HepG2 (cell line): ENCODE results near the gene ZNF189. TPM values are rescaled to one million over a fixed set of nuclear protein-coding genes. Genes with fewer than 3 reads are reported as not detected.
A peak's percentile ranks its signal among the peaks of the same experiment; 100 is the strongest.

Experiments used
- ARNTL ChIP-seq: sonication (generic); formaldehyde crosslinking; IDR thresholded peaks from 2 replicates; pipeline ENCODE4 v1.4.0; 2020; ENCODE audit warnings: mild to moderate bottlenecking, missing genetic modification reagents
- CCAR2 ChIP-seq: fragments of 200-400 bp; formaldehyde crosslinking; optimal IDR thresholded peaks from 2 replicates; pipeline ENCODE3; 2018; ENCODE audit warnings: low read depth, mild to moderate bottlenecking, low read length, moderate library complexity
- GZF1 ChIP-seq: sonication (generic); formaldehyde crosslinking; IDR thresholded peaks from 2 replicates; pipeline ENCODE4 v1.5.1; 2020; ENCODE audit warnings: mild to moderate bottlenecking, missing genetic modification reagents
- HDAC6 ChIP-seq: fragments of 200-600 bp; sonication (generic); IDR thresholded peaks from 2 replicates; pipeline ENCODE4 v1.7.0; 2017; ENCODE audit warnings: mild to moderate bottlenecking, antibody characterized with exemption, low read length, low read depth
- IKZF4 ChIP-seq: sonication (generic); formaldehyde crosslinking; IDR thresholded peaks from 2 replicates; pipeline ENCODE4 v1.5.1; 2020; ENCODE audit warnings: borderline replicate concordance, mild to moderate bottlenecking, low read depth, missing genetic modification reagents; ENCODE audit errors: not compliant biosample characterization
- MAFF ChIP-seq: IDR thresholded peaks from 2 replicates; pipeline ENCODE4 v1.6.1; 2011; ENCODE audit warnings: low read depth, low read length, improper control_type of control experiment
- MXD3 ChIP-seq: IDR thresholded peaks from 2 replicates; pipeline ENCODE4 v1.6.1; 2016; ENCODE audit warnings: mild to moderate bottlenecking, missing biosample characterization, missing genetic modification reagents
- MYC ChIP-seq: sonication (generic); formaldehyde crosslinking; IDR thresholded peaks from 2 replicates; pipeline ENCODE4 v1.9.0; 2021; ENCODE audit warnings: missing genetic modification reagents, borderline replicate concordance
- NR2C2 ChIP-seq: sonication (generic); formaldehyde crosslinking; IDR thresholded peaks from 2 replicates; pipeline ENCODE4 v1.4.0; 2020; ENCODE audit warnings: missing genetic modification reagents, mild to moderate bottlenecking, moderate library complexity, borderline replicate concordance
- PHF20 ChIP-seq: sonication (generic); formaldehyde crosslinking; IDR thresholded peaks from 2 replicates; pipeline ENCODE4 v1.5.0; 2020; ENCODE audit warnings: mild to moderate bottlenecking, missing genetic modification reagents
- REXO4 ChIP-seq: sonication (generic); formaldehyde crosslinking; IDR thresholded peaks from 2 replicates; pipeline ENCODE4 v1.8.0; 2022; ENCODE audit warnings: missing genetic modification reagents, mild to moderate bottlenecking, borderline replicate concordance
- ZNF234 ChIP-seq: sonication (generic); formaldehyde crosslinking; conservative IDR thresholded peaks from 2 replicates; pipeline ENCODE4 v1.5.1; 2020; ENCODE audit warnings: mild to moderate bottlenecking, missing genetic modification reagents
- ZNF292 ChIP-seq: sonication (generic); formaldehyde crosslinking; IDR thresholded peaks from 2 replicates; pipeline ENCODE4 v1.8.1; 2022; ENCODE audit warnings: mild to moderate bottlenecking, low read depth, missing genetic modification reagents, borderline replicate concordance
- ZSCAN9 ChIP-seq: IDR thresholded peaks from 2 replicates; pipeline ENCODE4 v1.6.1; 2016; ENCODE audit warnings: borderline replicate concordance
- polyA plus RNA-seq, 8 experiments: library from polyadenylated mRNA; depleted of rRNA in 3 of 8; stranded (reverse) in 7 of 8; unstranded in 1 of 8; fragments of >200 nt; fragmentation: Illumina TruSeq in 4 of 8; extraction: Trizol in 4 of 8; gene quantifications; 2 replicates each; pipeline versions ENCODE4 v1.2.1 to v1.2.3, GENCODE V29; 2011 to 2016; ENCODE audit warnings: low read depth in 4 of 8, missing spikeins in 1 of 8, mixed read lengths in 1 of 8; ENCODE audit not compliant: insufficient read depth in 1 of 8
- total RNA-seq, 5 experiments: library from RNA; depleted of rRNA; stranded (reverse); fragments of >200 nt; fragmentation: Illumina TruSeq; extraction: Trizol; gene quantifications; 2 replicates each; pipeline ENCODE4 v1.2.3, GENCODE V29; 2016; ENCODE audit warnings: low read depth in 1 of 5
- TF ChIP-seq, protein P1 (sequence below): sonication (generic); formaldehyde crosslinking; IDR thresholded peaks from 2 replicates; pipeline ENCODE4 v1.4.0; 2020; ENCODE audit warnings: missing genetic modification reagents; ENCODE audit errors: not compliant biosample characterization
- TF ChIP-seq, protein P2 (sequence below): IDR thresholded peaks from 2 replicates; pipeline ENCODE4 v1.6.1; 2016; ENCODE audit warnings: low read depth, missing genetic modification reagents, missing compliant biosample characterization
- TF ChIP-seq, protein P3 (sequence below): sonication (generic); formaldehyde crosslinking; IDR thresholded peaks from 2 replicates; pipeline ENCODE4 v1.4.0; 2020; ENCODE audit warnings: missing genetic modification reagents
- TF ChIP-seq, protein P4 (sequence below): sonication (generic); formaldehyde crosslinking; IDR thresholded peaks from 2 replicates; pipeline ENCODE4 v1.5.0; 2020; ENCODE audit warnings: missing genetic modification reagents, mild to moderate bottlenecking, borderline replicate concordance

The ZNF189 gene
- total and polyA plus RNA-seq, 2 of the 13 experiments (the other 11 are each of a cell fraction or from before 2014, with no cell fraction given), result 8.4 to 50.0 TPM

DNA sequence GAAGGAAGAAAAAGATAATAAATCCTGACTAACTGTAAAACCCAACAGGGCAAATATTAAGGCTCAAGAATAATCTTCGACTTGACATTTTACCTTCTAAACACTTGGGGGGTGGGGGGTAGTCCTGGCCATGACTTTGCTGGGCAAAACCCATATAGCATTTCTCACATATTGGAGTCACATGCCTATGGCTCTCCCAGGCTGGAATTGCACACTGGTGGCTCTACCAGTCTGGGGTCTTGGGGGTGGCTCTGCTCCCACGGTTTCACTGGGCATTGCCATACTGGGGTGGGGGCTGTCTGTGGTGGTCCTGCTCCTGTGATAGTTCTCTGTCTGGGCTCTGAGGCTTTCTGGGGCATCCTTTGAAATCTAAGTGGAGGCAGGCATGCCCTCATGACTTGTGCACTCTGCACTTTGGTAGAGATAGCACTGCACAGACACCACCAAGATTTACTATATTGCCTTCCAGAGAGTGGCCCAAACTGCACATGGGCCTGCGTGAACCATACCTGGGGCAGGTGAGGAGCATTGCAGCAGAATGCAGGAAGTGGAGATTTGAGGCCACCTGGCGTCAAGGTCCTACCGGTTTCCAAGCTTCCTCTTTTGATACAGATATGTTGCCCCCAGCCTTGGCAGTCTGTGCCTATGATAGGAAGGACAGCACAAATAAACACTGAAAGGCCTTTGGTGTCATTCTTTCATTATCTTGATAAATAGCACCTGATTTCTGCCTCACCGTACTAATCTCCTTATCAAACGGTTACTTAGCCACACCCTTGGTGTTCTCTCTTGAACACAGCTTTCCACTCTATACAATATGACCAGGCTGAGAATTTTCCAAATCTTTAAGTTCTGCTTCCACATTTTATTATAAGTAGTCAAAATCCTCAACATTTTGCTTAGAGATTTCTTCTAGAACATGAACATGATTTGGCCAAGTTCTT lies 43.6 kb upstream of the ZNF189 start (continued):
- TF ChIP-seq, protein P1, sequence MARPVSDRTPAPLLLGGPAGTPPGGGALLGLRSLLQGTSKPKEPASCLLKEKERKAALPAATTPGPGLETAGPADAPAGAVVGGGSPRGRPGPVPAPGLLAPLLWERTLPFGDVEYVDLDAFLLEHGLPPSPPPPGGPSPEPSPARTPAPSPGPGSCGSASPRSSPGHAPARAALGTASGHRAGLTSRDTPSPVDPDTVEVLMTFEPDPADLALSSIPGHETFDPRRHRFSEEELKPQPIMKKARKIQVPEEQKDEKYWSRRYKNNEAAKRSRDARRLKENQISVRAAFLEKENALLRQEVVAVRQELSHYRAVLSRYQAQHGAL (CRISPR knock-in tag), result peak; percentile 80
- TF ChIP-seq HDAC6, result no peak
- TF ChIP-seq GZF1 (CRISPR knock-in tag), result peak; percentile 72
- TF ChIP-seq IKZF4 (CRISPR knock-in tag), result peak; percentile 80
- TF ChIP-seq, protein P2, sequence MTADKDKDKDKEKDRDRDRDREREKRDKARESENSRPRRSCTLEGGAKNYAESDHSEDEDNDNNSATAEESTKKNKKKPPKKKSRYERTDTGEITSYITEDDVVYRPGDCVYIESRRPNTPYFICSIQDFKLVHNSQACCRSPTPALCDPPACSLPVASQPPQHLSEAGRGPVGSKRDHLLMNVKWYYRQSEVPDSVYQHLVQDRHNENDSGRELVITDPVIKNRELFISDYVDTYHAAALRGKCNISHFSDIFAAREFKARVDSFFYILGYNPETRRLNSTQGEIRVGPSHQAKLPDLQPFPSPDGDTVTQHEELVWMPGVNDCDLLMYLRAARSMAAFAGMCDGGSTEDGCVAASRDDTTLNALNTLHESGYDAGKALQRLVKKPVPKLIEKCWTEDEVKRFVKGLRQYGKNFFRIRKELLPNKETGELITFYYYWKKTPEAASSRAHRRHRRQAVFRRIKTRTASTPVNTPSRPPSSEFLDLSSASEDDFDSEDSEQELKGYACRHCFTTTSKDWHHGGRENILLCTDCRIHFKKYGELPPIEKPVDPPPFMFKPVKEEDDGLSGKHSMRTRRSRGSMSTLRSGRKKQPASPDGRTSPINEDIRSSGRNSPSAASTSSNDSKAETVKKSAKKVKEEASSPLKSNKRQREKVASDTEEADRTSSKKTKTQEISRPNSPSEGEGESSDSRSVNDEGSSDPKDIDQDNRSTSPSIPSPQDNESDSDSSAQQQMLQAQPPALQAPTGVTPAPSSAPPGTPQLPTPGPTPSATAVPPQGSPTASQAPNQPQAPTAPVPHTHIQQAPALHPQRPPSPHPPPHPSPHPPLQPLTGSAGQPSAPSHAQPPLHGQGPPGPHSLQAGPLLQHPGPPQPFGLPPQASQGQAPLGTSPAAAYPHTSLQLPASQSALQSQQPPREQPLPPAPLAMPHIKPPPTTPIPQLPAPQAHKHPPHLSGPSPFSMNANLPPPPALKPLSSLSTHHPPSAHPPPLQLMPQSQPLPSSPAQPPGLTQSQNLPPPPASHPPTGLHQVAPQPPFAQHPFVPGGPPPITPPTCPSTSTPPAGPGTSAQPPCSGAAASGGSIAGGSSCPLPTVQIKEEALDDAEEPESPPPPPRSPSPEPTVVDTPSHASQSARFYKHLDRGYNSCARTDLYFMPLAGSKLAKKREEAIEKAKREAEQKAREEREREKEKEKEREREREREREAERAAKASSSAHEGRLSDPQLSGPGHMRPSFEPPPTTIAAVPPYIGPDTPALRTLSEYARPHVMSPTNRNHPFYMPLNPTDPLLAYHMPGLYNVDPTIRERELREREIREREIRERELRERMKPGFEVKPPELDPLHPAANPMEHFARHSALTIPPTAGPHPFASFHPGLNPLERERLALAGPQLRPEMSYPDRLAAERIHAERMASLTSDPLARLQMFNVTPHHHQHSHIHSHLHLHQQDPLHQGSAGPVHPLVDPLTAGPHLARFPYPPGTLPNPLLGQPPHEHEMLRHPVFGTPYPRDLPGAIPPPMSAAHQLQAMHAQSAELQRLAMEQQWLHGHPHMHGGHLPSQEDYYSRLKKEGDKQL (CRISPR knock-in tag), result 0 out of 2 replicates have a peak, but pooled peaks have one; percentile 10
- TF ChIP-seq, protein P3, sequence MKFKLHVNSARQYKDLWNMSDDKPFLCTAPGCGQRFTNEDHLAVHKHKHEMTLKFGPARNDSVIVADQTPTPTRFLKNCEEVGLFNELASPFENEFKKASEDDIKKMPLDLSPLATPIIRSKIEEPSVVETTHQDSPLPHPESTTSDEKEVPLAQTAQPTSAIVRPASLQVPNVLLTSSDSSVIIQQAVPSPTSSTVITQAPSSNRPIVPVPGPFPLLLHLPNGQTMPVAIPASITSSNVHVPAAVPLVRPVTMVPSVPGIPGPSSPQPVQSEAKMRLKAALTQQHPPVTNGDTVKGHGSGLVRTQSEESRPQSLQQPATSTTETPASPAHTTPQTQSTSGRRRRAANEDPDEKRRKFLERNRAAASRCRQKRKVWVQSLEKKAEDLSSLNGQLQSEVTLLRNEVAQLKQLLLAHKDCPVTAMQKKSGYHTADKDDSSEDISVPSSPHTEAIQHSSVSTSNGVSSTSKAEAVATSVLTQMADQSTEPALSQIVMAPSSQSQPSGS (CRISPR knock-in tag), result no peak
- no peak for TF ChIP-seq ARNTL (CRISPR knock-in tag)
- TF ChIP-seq ZNF292 (CRISPR knock-in tag), result 0 out of 2 replicates have a peak, but pooled peaks have one; percentile 41
- TF ChIP-seq, protein P4, sequence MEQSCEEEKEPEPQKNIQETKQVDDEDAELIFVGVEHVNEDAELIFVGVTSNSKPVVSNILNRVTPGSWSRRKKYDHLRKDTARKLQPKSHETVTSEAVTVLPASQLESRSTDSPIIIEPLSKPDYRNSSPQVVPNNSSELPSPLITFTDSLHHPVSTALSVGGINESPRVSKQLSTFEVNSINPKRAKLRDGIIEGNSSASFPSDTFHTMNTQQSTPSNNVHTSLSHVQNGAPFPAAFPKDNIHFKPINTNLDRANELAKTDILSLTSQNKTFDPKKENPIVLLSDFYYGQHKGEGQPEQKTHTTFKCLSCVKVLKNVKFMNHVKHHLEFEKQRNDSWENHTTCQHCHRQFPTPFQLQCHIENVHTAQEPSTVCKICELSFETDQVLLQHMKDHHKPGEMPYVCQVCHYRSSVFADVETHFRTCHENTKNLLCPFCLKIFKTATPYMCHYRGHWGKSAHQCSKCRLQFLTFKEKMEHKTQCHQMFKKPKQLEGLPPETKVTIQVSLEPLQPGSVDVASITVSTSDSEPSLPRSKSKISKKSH, result no peak
- no peak for TF ChIP-seq ZSCAN9 (CRISPR knock-in tag)
- no peak for TF ChIP-seq CCAR2
- peak; percentile 43; the same call in 1 of the 2 replicates for TF ChIP-seq MXD3 (CRISPR knock-in tag)
- TF ChIP-seq PHF20 (CRISPR knock-in tag), result no peak
- TF ChIP-seq MAFF, result no peak
- TF ChIP-seq REXO4 (CRISPR knock-in tag), result no peak
- no peak for TF ChIP-seq NR2C2
- TF ChIP-seq MYC (CRISPR knock-in tag), result 0 out of 2 replicates have a peak, but pooled peaks have one; percentile 21
- no peak for TF ChIP-seq ZNF234 (CRISPR knock-in tag)
